ENCODE data around the gene IFNG.

GRCh38 chr12:68122236-68122920 is 37.2 kb downstream of the IFNG start:
- TF ChIP-seq FOXM1 (IDR thresholded peaks at IDR 0.05; ENCODE audit: low read depth) (no peak), FOXM1 (CRISPR knock-in tag; IDR thresholded peaks at IDR 0.05; ENCODE audit: low read depth) (no peak), HMGXB4 (CRISPR knock-in tag; IDR thresholded peaks at IDR 0.05) (no peak), SMARCE1 (IDR thresholded peaks at IDR 0.05) (no peak), CSDE1 (IDR thresholded peaks at IDR 0.05) (no peak), MTA3 (IDR thresholded peaks at IDR 0.05; ENCODE audit: borderline replicate concordance) (no peak), ZNF184 (CRISPR knock-in tag; IDR thresholded peaks at IDR 0.05) (no peak), MAX (CRISPR knock-in tag; IDR thresholded peaks at IDR 0.05) (no peak), KLF16 (IDR thresholded peaks at IDR 0.05) (no peak), SIX5 (IDR thresholded peaks at IDR 0.05; ENCODE audit: borderline replicate concordance in 1 of 2, insufficient read depth in 1 of 2, low read depth in 1 of 2, low read length in 2 of 2) (no peak)
- TF ChIP-seq, protein P1, sequence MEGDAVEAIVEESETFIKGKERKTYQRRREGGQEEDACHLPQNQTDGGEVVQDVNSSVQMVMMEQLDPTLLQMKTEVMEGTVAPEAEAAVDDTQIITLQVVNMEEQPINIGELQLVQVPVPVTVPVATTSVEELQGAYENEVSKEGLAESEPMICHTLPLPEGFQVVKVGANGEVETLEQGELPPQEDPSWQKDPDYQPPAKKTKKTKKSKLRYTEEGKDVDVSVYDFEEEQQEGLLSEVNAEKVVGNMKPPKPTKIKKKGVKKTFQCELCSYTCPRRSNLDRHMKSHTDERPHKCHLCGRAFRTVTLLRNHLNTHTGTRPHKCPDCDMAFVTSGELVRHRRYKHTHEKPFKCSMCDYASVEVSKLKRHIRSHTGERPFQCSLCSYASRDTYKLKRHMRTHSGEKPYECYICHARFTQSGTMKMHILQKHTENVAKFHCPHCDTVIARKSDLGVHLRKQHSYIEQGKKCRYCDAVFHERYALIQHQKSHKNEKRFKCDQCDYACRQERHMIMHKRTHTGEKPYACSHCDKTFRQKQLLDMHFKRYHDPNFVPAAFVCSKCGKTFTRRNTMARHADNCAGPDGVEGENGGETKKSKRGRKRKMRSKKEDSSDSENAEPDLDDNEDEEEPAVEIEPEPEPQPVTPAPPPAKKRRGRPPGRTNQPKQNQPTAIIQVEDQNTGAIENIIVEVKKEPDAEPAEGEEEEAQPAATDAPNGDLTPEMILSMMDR (IDR thresholded peaks at IDR 0.05 in 2 of 3, conservative IDR thresholded peaks at IDR 0.05 in 1 of 3; ENCODE audit: insufficient read depth in 2 of 3, low read depth in 1 of 3, low read length in 3 of 3): no peak

Measured in K562 (cell line).